SU-DHL-6 (cell line): ENCODE data around the gene SPOCK1.
A peak's percentile ranks its signal among the peaks of the same experiment; 100 is the strongest.

ENCODE experiments used
- H2AFZ ChIP-seq: fragments of 200-600 bp; sonication (generic); 2 replicates; pipeline ENCODE4 v1.6.1; 2014; ENCODE audit warnings: low read depth, mild to moderate bottlenecking, moderate library complexity, mixed read lengths, antibody characterized with exemption, low read length; ENCODE audit not compliant: severe bottlenecking
- H3F3A ChIP-seq: fragments of 200-600 bp; shearing (Covaris generic); 2 replicates; pipeline ENCODE4 v1.6.0; 2016; ENCODE audit warnings: antibody characterized with exemption, mild to moderate bottlenecking; ENCODE audit not compliant: insufficient read depth
- H3K27ac ChIP-seq: fragments of 200-600 bp; sonication (generic); 2 replicates; pipeline ENCODE4 v1.5.1; 2016; ENCODE audit warnings: low read depth, mild to moderate bottlenecking, low read length, moderate library complexity, mixed read lengths
- H3K27me3 ChIP-seq: fragments of 200-600 bp; sonication (generic), shearing (Covaris generic); 2 replicates; pipeline ENCODE4 v1.6.0; 2014; ENCODE audit warnings: mild to moderate bottlenecking, low read length
- H3K36me3 ChIP-seq: fragments of 200-600 bp; sonication (generic); 2 replicates; pipeline ENCODE4 v1.6.1; 2014; ENCODE audit warnings: mild to moderate bottlenecking, low read length, mixed read lengths
- H3K4me2 ChIP-seq: fragments of 300-600, 200-600 bp; shearing (Covaris generic), sonication (generic); 2 replicates; pipeline ENCODE4 v1.6.0; 2014; ENCODE audit warnings: low read length, low read depth, mild to moderate bottlenecking; ENCODE audit not compliant: poor library complexity, severe bottlenecking
- H3K4me3 ChIP-seq: fragments of 200-600 bp; sonication (generic); 2 replicates; pipeline ENCODE4 v1.5.1; 2014; ENCODE audit warnings: antibody characterized with exemption, low read length, mild to moderate bottlenecking, mixed read lengths; ENCODE audit not compliant: insufficient read depth, poor library complexity, severe bottlenecking
- H3K79me2 ChIP-seq: fragments of 200-600 bp; sonication (generic); 2 replicates; pipeline ENCODE4 v1.6.1; 2014; ENCODE audit warnings: mild to moderate bottlenecking, low read length, moderate library complexity; ENCODE audit not compliant: insufficient read depth
- H3K9ac ChIP-seq: fragments of 200-600 bp; sonication (generic); 2 replicates; pipeline ENCODE4 v1.7.0; 2014; ENCODE audit warnings: mild to moderate bottlenecking, low read length
- H3K9me2 ChIP-seq: fragments of 200-600 bp; sonication (generic); replicated peaks from 2 replicates; pipeline ENCODE4 v1.6.1; 2014; ENCODE audit warnings: low read length; ENCODE audit not compliant: insufficient read depth
- H3K9me3 ChIP-seq: fragments of 200-600 bp; sonication (generic); 2 replicates; pipeline ENCODE4 v1.6.1; 2014; ENCODE audit warnings: low read length, mixed read lengths; ENCODE audit not compliant: insufficient read depth
- H4K20me1 ChIP-seq: fragments of 200-600 bp; sonication (generic); 2 replicates; pipeline ENCODE4 v1.6.1; 2014; ENCODE audit warnings: low read depth, mild to moderate bottlenecking, antibody characterized with exemption, low read length, moderate library complexity, mixed read lengths
- EZH2phosphoT487 ChIP-seq: fragments of 200-600 bp; sonication (generic), shearing (Covaris generic); conservative IDR thresholded peaks from 2 replicates; pipeline ENCODE4 v1.6.1; 2018; ENCODE audit warnings: mild to moderate bottlenecking, antibody characterized with exemption, low read length, moderate library complexity, mixed read lengths
- TF ChIP-seq, protein P1 (sequence below): fragments of 200-600 bp; sonication (generic); IDR thresholded peaks from one replicate; pipeline ENCODE4 v1.5.1; 2017; ENCODE audit warnings: antibody characterized with exemption, mild to moderate bottlenecking, low read length, moderate library complexity; ENCODE audit not compliant: insufficient read depth, poor library complexity, severe bottlenecking

SPOCK1 gene

GRCh38 chr5:137055271-137055872 is 443.8 kb downstream of the SPOCK1 start:
- H3K9me2 ChIP-seq, result no peaks in the 10 kb centered on the region
- no peaks in the 10 kb centered on the region for H3K36me3 ChIP-seq
- H3K27ac ChIP-seq, result no peak overlapping the region
- H3K79me2 ChIP-seq, result no peaks in the 10 kb centered on the region
- H4K20me1 ChIP-seq, result no peaks in the 10 kb centered on the region
- no peak overlapping the region for H2AFZ ChIP-seq
- no peak for TF ChIP-seq EZH2phosphoT487
- TF ChIP-seq, protein P1, sequence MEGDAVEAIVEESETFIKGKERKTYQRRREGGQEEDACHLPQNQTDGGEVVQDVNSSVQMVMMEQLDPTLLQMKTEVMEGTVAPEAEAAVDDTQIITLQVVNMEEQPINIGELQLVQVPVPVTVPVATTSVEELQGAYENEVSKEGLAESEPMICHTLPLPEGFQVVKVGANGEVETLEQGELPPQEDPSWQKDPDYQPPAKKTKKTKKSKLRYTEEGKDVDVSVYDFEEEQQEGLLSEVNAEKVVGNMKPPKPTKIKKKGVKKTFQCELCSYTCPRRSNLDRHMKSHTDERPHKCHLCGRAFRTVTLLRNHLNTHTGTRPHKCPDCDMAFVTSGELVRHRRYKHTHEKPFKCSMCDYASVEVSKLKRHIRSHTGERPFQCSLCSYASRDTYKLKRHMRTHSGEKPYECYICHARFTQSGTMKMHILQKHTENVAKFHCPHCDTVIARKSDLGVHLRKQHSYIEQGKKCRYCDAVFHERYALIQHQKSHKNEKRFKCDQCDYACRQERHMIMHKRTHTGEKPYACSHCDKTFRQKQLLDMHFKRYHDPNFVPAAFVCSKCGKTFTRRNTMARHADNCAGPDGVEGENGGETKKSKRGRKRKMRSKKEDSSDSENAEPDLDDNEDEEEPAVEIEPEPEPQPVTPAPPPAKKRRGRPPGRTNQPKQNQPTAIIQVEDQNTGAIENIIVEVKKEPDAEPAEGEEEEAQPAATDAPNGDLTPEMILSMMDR, result no peak
- H3K4me2 ChIP-seq, result peak overlapping the region; percentile 18
- no peaks in the 10 kb centered on the region for H3K27me3 ChIP-seq
- H3K9ac ChIP-seq, result no peak overlapping the region
- H3F3A ChIP-seq, result no peaks in the 10 kb centered on the region
- no peaks in the 10 kb centered on the region for H3K9me3 ChIP-seq
- H3K4me3 ChIP-seq, result no peak overlapping the region

GRCh38 chr5:137054792-137055191 is 444.3 kb downstream of the SPOCK1 start:
- Histone ChIP-seq H2AFZ (no peak overlapping the region), H3K4me2 (peak overlapping the region; percentile 18), H3K79me2 (no peaks in the 10 kb centered on the region), H4K20me1 (no peaks in the 10 kb centered on the region), H3K36me3 (no peaks in the 10 kb centered on the region), H3F3A (no peaks in the 10 kb centered on the region), H3K9me3 (no peaks in the 10 kb centered on the region), H3K27ac (no peak overlapping the region), H3K9ac (no peak overlapping the region), H3K27me3 (no peaks in the 10 kb centered on the region), H3K9me2 (no peaks in the 10 kb centered on the region), H3K4me3 (no peak overlapping the region)
- TF ChIP-seq, protein P1, result no peak
- no peak for TF ChIP-seq EZH2phosphoT487

- H3K9me3 ChIP-seq, result no peaks in the 10 kb centered on the region
- TF ChIP-seq EZH2phosphoT487, result no peak
- TF ChIP-seq, protein P1, result no peak
- no peak overlapping the region for H3K9ac ChIP-seq
- peak overlapping the region; percentile 18 for H3K4me2 ChIP-seq
- no peaks in the 10 kb centered on the region for H3K36me3 ChIP-seq
- no peak overlapping the region for H3K4me3 ChIP-seq
- no peaks in the 10 kb centered on the region for H3K79me2 ChIP-seq
- no peaks in the 10 kb centered on the region for H3K27me3 ChIP-seq
- H3F3A ChIP-seq, result no peaks in the 10 kb centered on the region
- no peaks in the 10 kb centered on the region for H3K9me2 ChIP-seq
- H4K20me1 ChIP-seq, result no peaks in the 10 kb centered on the region
- H3K27ac ChIP-seq, result no peak overlapping the region
- H2AFZ ChIP-seq, result no peak overlapping the region
Measured at GRCh38 chr5:137054335-137054734, 444.8 kb downstream of the SPOCK1 start.
